GM21515 (cell line): ENCODE measurements around the gene DPEP3.
A peak's percentile ranks its signal among the peaks of the same experiment; 100 is the strongest.

Experiments
- ATAC-seq: cut with Tn5 transposase; IDR thresholded peaks from one replicate; pipeline ENCODE4 v1.9.1; 2021; ENCODE audit not compliant: unreplicated experiment

DPEP3 gene

GRCh38 chr16:67932462-67932840 lies 47.8 kb downstream of the DPEP3 start:
- ATAC-seq = no peak

- ATAC-seq = no peak
Measured at GRCh38 chr16:67931712-67932461, 48.4 kb downstream of the DPEP3 start, which contains the start of gene CTRL. TSS of gene CTRL (minus strand) at chr16:67931862. CDS start at chr16:67931852, 10 bp downstream.

GRCh38 chr16:67930678-67931211 lies 49.6 kb downstream of the DPEP3 start:
- no peak for ATAC-seq

GRCh38 chr16:67930191-67930590 lies 50.1 kb downstream of the DPEP3 start:
- no peak for ATAC-seq

- peak; percentile 47 for ATAC-seq
Measured at GRCh38 chr16:67928561-67929364, 51.5 kb downstream of the DPEP3 start.

- no peak for ATAC-seq
Measured at GRCh38 chr16:67928147-67928546, 52.2 kb downstream of the DPEP3 start.

GRCh38 chr16:67927131-67927941 lies 53.0 kb downstream of the DPEP3 start:
- no peak for ATAC-seq

GRCh38 chr16:67926181-67926750 lies 54.0 kb downstream of the DPEP3 start:
- ATAC-seq = no peak
